Measurements from ENCODE around the gene MKX. TPM values are rescaled to one million over a fixed set of nuclear protein-coding genes. Genes with fewer than 3 reads are reported as not detected.
A peak's percentile ranks its signal among the peaks of the same experiment; 100 is the strongest.

Gene MKX, protein sequence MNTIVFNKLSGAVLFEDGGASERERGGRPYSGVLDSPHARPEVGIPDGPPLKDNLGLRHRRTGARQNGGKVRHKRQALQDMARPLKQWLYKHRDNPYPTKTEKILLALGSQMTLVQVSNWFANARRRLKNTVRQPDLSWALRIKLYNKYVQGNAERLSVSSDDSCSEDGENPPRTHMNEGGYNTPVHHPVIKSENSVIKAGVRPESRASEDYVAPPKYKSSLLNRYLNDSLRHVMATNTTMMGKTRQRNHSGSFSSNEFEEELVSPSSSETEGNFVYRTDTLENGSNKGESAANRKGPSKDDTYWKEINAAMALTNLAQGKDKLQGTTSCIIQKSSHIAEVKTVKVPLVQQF
- 1.8 TPM for polyA plus RNA-seq (2013, experiment 1 of 2; ENCODE audit: insufficient read length)
- 1.4 TPM for polyA plus RNA-seq (2013, experiment 2 of 2; ENCODE audit: insufficient read length)

DNA sequence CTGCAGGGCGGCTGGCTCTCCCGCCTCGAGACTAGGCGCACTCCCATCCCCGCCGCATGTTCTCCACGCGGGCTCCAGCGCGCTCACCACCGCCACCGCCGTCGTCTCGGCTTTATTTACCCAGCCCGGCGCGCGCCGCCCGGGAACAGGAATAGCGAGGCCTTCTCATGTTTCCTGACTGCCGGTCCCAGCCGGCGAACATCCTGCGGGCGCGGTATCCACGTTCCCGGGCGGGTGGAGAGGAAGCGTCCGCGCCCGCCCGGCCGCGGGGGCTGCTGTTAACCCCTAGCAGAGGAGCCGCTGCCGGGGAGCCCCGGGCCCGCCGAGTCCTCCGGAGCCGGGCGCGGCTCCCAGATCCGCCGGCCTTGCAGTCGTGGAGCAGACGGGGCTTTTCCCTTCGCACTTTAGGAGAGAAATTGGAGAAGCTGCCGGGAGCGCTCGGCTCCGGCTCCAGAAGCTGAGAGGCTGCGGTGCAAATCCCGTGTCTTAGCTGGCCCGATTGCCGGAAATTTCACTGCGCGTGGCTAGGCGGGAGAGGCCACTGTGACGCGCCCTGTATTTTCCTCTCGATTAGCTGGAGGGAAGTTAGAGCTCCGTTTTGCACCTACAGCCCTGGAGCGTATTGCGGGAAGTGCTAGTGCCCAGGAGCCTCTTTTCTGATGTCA is at the start of gene MKX:
MKX (minus strand) TSS at position 88 of the 665 bp plus-strand sequence. CDS start 2,404 bp downstream, outside the sequence.
- peak; percentile 71 for DNase-seq

DNA sequence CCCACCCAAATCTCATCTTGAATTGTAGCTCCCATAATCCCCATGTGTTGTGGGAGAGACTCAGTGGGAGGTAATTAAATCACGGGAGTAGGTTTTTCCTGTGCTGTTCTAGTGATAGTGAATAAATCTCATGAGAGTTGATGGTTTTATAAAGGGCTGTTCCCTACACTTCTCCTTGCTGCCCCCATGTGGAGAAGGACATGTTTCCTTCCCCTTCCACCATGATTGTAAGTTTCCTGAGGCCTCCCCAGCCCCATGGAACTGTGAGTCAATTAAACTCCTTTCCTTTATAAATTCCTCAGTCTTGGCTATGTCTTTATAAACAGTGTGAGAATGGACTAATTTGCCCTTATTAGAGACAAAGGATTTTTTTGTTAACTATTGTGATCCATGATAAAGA is 48.5 kb upstream of the MKX start:
- peak; percentile 35 for DNase-seq

DNA sequence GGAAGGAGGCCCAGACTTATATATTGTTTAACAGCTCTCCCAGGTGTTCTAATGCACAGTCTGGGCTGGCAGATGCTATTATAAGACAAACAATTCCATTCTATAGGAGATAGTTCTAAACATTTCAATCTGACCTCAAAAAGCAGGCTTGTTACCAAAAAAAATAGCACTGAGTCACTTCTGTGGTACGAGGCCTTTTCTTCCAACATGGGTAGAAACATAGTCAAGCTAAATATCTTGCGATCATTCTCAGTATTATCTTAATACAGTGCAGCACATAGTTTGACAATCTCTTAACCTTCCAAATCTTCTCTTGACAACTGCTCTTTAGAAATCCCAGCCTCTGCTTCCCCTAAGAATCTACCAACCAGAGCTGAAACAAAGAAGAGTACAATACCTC is 46.6 kb upstream of the MKX start:
- DNase-seq, result peak; percentile 17

DNA sequence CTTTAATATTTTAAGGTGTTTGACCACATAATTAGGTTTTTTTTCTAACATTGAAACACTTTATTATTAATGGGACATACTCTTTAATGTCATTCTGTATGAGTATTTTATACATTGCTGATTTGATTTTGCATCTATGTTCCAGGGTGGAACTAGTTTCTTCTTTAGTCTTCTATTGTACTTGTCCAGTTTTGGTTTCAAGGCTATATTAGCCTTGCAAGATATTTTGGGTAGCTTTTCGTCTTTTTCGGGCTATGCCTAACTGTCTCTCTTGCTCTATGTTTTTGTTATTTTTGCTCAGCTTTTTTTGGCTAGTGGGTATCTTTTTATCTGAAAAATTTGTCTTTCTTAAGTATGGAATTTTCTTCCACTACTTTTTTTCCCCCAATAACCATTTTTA is 38.7 kb upstream of the MKX start:
- no peak for DNase-seq

DNA sequence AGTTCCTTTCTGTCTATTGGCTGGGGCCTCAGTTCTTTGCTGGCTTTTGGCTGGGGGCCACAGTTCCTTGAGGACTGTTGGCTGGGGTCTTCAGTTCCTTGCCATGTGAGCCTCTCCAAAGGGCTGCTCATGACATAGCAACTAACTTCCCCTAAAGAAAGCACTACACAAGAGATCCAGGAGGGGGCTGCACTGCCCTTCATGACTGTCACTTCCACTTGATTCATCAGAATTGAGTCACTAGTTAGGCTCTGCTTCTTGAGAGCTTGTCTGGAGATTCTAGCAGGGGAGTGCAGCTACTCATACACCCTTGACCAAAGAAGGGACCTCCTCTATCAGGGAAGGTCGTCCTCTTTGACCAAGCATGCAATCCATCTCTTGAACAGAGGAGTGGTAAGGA is 38.0 kb upstream of the MKX start:
- DNase-seq, result peak; percentile 62

DNA sequence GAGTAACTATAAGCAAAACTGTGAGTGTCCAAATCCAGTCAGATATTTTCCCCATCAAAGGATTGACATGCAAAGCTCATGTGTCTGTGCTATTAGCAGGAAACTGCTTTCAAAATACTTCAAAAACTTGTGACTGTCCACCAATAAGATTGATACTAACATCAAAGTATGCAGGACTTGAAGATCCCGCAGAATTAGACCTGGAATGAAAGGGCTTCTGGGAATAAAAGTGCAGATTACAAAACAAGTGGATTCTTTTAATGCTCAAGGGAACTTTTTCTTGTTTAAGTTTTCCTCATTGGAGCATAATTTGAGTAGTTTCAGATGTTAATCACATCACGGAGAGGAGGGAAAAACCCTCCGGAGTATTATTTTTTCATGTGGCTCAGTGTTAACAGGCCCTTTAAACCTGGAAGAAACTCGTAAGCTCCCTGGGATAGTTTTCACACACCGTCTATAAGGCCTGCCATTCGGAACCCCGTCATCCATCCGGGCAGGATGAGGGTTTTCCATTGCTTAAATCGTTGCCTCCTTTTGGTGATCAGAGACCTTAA is 33.9 kb upstream of the MKX start:
- DNase-seq, result peak; percentile 16

DNA sequence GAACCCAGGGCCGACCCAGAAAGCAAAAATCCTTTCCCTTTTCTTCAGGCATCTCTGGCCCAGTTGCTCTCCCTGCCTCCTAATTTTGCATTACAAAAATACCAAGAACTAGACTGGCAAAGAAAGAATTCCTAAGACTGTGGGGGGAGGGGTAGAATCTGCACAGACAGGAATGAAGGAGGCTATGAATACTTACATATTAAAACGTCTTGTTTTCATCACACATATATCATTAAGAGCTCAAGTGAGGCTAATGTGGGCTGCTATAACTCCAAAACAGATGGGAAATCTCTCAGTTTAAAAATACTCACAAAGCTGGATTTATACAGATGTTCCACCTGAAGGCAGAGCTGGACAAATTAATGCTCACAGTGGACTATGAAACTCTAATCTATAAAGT is 29.2 kb upstream of the MKX start:
- peak; percentile 15 for DNase-seq

DNA sequence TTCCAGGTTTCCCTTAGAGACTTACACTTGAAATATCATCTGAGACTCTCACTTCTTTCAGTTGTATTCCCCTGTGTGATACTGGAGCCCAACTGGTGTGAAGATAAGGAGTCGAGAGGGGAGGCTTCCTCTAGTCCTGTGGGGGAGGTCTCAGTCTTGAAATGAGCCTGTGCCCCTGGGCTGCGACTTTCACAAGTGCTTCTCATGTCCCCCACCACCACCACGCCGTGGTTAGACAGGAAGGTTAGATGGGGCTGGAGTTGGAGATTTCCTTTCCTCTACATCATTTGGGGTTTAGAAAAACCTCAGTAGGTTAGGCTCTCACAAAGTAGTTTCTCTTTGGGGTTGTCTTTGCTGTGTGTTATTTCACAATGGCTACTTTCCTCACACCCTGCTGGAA is 25.6 kb upstream of the MKX start:
- DNase-seq, result no peak

DNA sequence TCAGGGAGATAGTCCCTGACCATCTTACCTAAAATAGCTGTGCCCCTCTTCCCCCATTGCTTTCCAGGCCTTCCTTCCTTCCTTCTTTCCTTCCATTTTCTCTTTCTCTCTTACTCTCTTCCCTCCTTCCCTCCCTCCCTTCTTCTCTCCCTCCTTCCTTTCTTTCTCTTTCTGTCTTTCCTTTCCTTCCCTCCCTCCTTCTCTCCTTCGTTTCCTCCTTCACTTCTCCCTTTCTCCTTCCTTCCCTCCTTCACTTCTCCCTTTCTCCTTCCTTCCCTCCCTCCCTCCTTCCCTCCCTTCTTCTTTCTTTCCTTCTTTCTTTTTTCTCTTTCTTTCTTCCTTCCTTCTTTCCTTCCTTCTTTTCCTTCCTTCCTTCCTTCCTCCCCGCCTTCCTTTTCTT is 24.6 kb upstream of the MKX start:
- no peak for DNase-seq

DNA sequence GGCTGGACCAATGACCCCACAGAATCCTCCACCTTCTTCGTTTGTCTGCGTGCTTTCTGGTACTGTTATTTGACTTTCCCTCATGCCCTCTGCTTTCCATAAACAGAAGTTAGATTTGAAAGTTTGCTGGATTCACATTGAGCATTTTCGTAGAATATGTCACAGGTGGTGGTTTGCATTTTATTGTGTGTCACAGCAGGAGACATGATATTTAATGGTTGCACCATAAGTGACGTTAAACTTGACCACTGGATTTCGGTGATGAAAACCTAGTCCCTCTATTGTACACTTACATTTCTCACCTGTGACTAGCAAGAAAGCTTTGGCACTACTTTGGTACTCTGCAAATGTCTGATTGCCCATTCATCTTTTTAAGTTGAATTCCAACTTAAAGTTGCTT is 15.2 kb upstream of the MKX start:
- DNase-seq, result no peak

DNA sequence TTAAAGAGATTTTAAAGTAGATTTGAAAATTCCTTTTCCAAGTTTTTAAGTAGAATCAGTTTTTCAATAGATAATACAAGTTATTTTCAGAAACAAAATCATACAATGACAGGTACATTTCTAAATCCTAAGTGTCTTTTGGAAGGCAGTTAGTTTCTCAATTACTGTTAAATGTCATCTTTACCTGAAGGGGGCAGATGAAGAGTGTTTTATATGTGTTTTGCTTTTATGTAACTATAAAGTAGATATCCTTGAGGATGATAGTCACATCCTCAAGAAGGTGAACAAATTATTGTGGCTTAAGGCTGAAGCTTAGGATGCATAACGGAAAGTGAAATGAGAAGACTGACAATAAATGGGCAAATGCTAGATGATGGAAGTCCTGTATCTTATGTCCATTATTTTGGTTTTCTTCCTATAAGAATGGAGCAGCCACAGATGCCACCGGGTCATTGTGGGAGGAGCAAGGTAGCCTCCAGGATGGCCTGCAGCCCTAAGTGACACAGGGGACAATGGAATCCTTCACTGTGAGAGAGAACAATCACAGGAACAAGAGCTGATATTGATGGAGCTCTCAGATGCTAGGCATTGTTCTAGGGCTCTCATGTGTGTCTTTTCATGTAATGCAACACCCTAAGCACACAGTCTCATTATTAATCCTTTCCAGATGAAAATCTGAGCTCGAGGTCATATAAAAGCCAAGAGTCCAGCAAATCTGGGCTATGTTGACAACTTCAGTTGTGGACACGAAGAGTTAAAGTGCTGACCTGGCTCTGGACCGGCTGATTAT is 14.1 kb upstream of the MKX start:
- no peak for DNase-seq

DNA sequence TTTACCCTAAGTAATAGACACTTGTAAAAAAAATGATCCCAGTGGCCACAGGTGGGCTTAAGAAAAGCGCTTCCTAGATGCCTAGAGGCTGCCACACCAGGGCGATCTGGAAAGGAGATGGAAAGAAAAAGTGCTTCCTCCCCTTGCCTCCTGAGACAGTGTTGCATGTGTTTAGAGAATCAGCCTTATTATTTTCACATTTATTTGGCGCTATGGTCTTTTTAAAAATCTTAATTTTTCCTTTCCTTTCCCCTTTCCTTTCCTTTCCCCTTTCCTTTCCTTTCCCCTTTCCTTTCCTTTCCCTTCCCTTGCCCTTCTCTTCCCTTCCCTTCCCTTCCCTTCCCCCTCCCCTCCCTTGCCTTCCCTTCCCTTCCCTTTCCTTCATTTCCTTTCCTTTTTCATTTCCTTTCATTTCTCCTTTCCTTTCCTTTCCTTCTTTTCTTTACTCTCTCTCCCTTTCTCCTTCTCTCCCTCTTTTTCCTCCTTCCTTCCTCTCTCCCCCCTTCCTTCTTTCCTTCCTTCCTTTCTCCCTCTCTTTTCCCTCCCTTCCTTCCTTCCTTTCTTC is 7.1 kb upstream of the MKX start:
- no peak for DNase-seq

DNA sequence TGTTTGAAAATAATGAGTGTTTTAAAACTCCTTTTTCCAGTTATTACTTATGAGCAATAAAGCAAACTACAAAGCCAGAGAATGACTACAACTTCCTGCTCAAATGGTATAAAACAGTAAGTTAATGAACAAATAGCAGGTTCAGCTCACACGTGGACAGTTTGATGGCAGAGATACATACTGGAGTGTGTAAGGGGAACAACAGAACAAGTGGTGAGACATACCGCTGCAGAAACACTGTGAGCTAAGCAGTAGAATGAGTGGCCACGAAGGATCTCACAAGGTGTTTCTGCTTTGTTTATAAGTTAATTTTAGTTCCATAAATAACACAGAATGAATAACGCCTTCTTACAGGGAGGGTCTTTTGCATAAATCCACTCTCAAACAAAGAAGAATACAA is 3.0 kb upstream of the MKX start:
- no peak for DNase-seq

DNA sequence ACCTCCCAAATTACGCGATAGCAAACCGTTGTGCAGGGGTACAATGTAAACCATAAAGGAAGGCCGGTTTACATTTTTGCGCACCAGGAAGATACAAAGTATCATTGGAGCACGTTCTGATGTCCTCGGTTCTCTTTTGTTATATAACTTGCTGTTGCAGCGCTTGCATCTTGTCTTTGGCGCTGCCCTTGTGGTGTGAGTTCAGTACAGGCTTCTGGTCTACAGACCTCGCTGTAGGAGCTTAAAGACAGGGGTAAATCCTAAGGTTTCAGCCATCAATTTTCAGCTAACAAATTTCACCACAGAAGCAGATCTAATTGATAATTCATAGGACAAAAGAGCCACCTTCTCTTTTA is 1.5 kb upstream of the MKX start:
- DNase-seq, result no peak

DNA sequence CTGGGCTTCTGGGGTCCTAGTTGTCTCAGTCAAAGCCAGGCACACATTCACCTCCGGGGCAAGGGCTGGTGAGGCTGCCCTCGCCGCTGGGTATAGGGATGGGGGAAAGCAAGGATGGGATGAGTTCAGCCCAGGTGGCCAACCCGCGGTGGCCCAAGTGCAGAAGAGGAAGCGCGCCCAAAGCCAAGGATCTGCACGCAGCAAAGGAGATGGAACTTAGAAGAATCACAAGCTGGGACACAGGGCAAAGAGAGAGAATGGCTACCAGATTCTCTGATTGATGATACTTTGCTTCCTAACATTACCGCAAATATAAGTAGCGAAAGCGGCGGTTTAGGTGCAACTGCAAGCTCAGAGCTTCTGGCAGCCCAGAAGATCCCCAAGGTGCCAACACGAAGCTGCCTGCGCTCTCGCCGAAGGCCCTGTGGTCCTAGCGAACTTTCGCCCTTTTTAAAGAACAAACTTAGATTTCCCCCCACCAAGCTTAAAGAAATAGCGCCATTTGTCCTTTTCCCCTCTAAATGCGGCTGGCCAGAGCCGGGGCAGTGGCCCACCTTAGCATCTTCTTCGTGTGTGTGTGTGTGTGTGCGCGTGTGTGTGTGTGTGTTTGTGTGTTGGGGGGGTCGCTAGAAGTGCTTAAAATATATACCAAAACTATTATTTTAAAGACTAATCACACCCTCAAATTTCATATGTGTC is 927 bp upstream of the MKX start:
- DNase-seq, result no peak

DNA sequence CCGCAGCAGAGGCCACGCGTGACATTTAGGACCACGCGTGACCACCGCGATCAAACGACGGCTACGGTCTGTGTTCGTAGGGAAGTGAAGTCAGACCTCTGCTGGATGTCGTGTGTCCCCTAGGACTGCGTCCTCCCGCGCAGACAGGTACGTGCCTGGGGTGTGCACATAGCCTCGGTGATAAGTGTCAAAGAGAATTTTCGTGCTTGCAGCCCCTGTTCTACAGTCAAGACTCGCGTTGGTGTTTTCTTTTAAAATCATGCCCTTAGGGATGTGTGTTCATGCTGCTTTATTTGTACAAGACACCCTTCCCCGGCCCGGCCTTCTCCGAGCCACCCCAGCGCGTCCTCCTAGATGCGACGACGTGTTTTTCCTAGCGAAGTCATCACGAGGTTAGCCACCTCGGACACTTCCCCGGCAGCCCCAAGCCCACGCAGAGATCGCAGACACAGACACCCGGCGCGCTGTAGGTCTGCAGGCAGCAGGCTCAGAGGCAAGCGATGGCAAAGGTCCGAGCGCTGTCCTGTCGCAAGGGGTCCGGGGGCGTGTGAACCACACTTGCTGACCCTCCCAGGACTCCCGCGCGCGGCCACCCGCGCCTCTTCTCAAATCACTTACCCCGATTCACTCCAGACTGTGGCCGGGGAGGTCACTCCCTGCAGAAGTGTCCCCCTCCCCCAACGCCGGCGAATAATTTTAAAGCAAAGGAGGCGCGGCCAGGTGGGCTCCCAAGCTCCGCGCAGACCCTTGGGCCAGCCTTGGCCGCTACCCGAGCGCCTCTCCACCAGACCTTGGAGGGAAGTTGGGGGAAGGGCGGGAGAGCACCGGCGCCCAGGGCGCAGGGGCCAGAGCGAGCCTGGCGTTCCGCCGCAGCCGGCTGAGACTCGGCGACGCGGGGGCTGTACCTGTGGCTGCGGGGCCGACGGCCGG is 552 bp downstream of the MKX start:
- DNase-seq, result no peak

DNA sequence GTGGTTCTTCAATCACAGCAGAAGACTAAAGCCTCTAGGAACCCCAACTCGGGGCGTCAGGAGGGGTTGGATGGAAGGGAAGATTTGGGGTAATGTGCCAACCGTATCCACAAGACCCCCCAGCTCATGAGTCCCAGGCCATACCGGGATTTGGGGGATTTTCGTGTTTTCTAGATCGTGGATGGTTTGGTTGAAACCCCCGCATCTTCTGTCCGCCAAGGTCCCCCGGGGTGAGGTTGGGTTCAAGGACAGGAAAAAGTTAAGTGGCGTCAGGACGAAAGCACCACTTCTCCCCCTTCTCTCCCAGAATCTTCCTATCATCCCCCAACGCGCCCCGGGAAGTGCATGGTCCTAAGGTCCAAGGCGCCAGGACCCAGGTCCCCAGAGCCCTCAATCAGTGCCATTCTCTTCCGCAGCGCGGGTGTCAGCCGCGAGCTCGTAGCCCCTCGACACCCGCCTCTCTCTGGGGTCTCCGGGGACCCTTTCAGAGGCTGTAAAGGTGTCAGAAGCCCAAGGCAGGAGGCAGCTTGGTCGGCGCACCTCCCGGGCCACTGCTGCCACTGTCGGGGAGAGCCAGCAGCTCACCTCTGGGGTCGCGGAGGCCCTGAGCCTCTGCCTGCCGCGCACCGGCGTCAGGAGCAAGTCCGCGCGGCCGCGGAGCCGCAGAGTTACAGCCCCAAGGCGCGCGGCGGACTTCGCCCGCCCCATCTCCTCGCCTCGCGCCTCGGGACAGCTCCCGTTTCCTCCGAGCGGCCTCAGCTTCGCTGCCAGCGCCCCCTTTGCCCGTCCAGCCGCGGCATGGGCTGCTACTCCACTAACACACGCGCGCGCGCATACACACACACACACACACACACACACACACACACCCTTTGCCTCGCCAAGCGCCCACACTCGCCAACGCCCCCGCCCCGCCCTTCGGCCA is 1.5 kb downstream of the MKX start:
- DNase-seq, result peak; percentile 52

DNA sequence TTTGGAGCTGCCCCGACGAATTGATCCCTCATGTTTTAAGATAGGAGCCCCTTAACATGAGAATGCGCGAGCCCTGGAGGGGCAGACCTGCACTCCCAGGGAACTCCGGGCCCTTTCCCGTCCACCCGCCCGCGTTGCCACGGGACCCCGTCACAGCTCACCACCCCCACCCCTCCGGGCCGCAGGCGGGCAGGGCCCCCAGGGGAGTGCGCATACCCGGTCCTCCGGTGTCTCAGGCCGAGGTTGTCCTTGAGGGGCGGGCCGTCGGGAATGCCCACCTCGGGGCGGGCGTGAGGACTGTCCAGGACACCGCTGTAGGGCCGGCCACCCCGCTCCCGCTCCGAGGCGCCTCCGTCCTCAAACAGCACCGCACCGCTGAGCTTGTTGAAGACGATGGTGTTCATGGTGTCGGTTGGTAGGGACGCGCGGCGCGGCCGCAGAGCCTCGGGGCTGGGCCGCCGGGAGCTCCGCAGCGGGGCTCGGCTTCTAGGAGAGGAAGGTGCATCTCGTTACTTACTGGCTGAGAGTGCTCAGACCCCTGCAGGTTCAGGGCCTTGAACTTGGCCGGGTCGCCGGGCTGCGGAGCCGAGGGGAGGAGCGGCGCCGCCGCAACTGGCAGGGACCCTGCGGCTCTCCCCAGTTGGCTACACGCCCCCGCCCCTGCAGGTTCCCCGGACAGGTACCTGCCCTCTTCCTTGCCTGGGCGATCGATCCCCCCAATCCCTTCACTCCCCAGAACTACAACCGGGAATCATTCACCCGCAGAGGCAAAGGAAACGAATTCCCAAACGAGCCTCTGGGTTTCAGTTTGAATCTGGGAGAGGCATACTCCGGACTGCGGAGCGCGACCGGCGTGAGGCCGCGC is 2.4 kb downstream of the MKX start:
- DNase-seq, result no peak
